ENCODE data around the gene RALGAPB.

DNA sequence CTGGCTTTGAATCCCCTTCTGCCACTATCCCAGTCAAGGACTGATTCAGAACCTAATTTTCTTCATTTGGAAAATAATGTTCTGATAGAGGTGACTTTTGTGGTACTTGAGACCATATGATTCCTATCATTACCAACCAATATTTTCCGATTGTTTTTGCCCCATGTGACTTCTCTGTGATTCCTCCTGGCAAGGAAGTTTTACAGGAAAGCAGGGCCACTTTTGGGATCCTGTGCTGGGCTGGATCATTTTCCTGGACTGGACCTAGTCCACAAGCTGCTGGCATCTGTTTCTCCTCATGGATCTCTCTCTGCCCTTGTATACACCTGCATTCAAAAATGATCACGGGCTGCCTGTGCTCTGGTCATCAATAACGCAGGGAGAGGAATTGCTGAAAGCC is 23.6 kb upstream of the RALGAPB start:
- TF ChIP-seq EZH2 (IDR thresholded peaks at IDR 0.05; ENCODE audit: borderline replicate concordance, low read depth, low read length, severe bottlenecking) = no peak
- TF ChIP-seq, protein P1, sequence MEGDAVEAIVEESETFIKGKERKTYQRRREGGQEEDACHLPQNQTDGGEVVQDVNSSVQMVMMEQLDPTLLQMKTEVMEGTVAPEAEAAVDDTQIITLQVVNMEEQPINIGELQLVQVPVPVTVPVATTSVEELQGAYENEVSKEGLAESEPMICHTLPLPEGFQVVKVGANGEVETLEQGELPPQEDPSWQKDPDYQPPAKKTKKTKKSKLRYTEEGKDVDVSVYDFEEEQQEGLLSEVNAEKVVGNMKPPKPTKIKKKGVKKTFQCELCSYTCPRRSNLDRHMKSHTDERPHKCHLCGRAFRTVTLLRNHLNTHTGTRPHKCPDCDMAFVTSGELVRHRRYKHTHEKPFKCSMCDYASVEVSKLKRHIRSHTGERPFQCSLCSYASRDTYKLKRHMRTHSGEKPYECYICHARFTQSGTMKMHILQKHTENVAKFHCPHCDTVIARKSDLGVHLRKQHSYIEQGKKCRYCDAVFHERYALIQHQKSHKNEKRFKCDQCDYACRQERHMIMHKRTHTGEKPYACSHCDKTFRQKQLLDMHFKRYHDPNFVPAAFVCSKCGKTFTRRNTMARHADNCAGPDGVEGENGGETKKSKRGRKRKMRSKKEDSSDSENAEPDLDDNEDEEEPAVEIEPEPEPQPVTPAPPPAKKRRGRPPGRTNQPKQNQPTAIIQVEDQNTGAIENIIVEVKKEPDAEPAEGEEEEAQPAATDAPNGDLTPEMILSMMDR (IDR thresholded peaks at IDR 0.05; ENCODE audit: borderline replicate concordance, extremely low read depth, low read length, poor library complexity, severe bottlenecking) = no peak

All from DND-41 (cell line).